HCT116 (cell line): Measurements from ENCODE around the gene MPC1. TPM values are rescaled to one million over a fixed set of nuclear protein-coding genes. Genes with fewer than 3 reads are reported as not detected.

ENCODE experiments used
- ATAC-seq: fragments of 200-7000 bp; cut with Tn5 transposase; 2 replicates; pipeline ENCODE4 v1.9.1; 2020; ENCODE audit warnings: mild to moderate bottlenecking, moderate library complexity
- BruUV-seq: library from RNA; stranded (reverse); fragments of 400-500 nt; replicated peaks from 2 replicates; lab custom pipeline; 2021; lab: Mats Ljungman, UMichigan
- CTCF ChIA-PET: fragments of 300-600 bp; sonication (Branson Sonifier 250); formaldehyde crosslinking; loops from one replicate; lab custom pipeline; 2021; ENCODE audit warnings: antibody characterized with exemption; lab: Charles Lee
- POLR2A ChIA-PET: fragments of 300-600, 350-600 bp; sonication (Branson Sonifier 250); formaldehyde crosslinking; loops from one replicate; lab custom pipeline; 2021; ENCODE audit warnings: antibody characterized with exemption; lab: Charles Lee
- RAD21 ChIA-PET, 2 experiments: fragments of 300-600 bp; sonication (Branson Sonifier 250); formaldehyde crosslinking; loops; one replicate each; lab custom pipeline; 2023; ENCODE audit warnings: low total read pairs in 2 of 2; ENCODE audit not compliant: uncharacterized antibody in 2 of 2, unreplicated experiment in 2 of 2, low non-redundant PET in 1 of 2; lab: Charles Lee
- DNase-seq: peaks from one replicate; pipeline ENCODE4 v3.0.0-alpha.2; 2010; ENCODE audit warnings: low read depth, low spot score
- H2AFZ ChIP-seq: fragments of 200-600 bp; shearing (Covaris generic), sonication (generic); 2 replicates; pipeline ENCODE4 v1.6.1; 2017; ENCODE audit warnings: low read depth, mixed run types, mixed read lengths, antibody characterized with exemption, low read length; ENCODE audit not compliant: poor library complexity, severe bottlenecking
- H3K27ac ChIP-seq: 2 replicates; pipeline ENCODE4 v1.5.1; 2012; ENCODE audit warnings: low read depth, low read length
- H3K27me3 ChIP-seq: fragments of 200-600 bp; sonication (generic); 2 replicates; pipeline ENCODE4 v1.6.1; 2016; ENCODE audit warnings: mixed run types, low read length, mixed read lengths; ENCODE audit not compliant: insufficient read depth
- H3K36me3 ChIP-seq, 2 experiments: fragments of 200-500 bp in 1 of 2; fragments of 200-600 bp in 1 of 2; sonication (Bioruptor generic) in 1 of 2; sonication (generic) in 1 of 2; 2 replicates each; pipeline versions ENCODE4 v1.5.1 to v1.6.1; 2014 to 2016; ENCODE audit warnings: low read length in 2 of 2, inconsistent platforms in 1 of 2, mixed read lengths in 1 of 2, mixed run types in 1 of 2; ENCODE audit not compliant: insufficient read depth in 2 of 2, control insufficient read depth in 1 of 2
- H3K4me1 ChIP-seq, 2 experiments: fragments of 200-600 bp in 1 of 2; sonication (generic) in 1 of 2; 2 replicates each; pipeline versions ENCODE4 v1.5.1 to v1.6.1; 2012 to 2017; ENCODE audit warnings: low read length in 2 of 2, inconsistent platforms in 1 of 2, mild to moderate bottlenecking in 1 of 2, mixed read lengths in 1 of 2, mixed run types in 1 of 2, moderate library complexity in 1 of 2; ENCODE audit not compliant: insufficient read depth in 2 of 2, control insufficient read depth in 1 of 2
- H3K4me2 ChIP-seq: fragments of 200-600 bp; sonication (generic); 2 replicates; pipeline ENCODE4 v1.6.1; 2017; ENCODE audit warnings: mixed run types, low read length, mixed read lengths
- H3K4me3 ChIP-seq, 2 experiments: fragments of 200-600 bp in 1 of 2; sonication (generic) in 1 of 2; replicated peaks in 1 of 2; 2 replicates each; pipeline ENCODE4 v1.5.1; 2011 to 2016; ENCODE audit warnings: low read length in 2 of 2, control low read depth in 1 of 2, low read depth in 1 of 2, mild to moderate bottlenecking in 1 of 2, mixed read lengths in 1 of 2, mixed run types in 1 of 2
- H3K79me2 ChIP-seq: fragments of 200-600 bp; sonication (generic); 2 replicates; pipeline ENCODE4 v1.6.1; 2017; ENCODE audit warnings: mild to moderate bottlenecking, mixed run types, low read length, moderate library complexity, mixed read lengths; ENCODE audit not compliant: insufficient read depth
- H3K9ac ChIP-seq: fragments of 200-600 bp; sonication (generic); 2 replicates; pipeline ENCODE4 v1.6.1; 2016; ENCODE audit warnings: low read length, mixed read lengths
- H3K9me2 ChIP-seq: fragments of 200-600 bp; sonication (generic), shearing (Covaris generic); 2 replicates; pipeline ENCODE4 v1.6.1; 2017; ENCODE audit warnings: mixed run types, mild to moderate bottlenecking, moderate library complexity; ENCODE audit not compliant: insufficient read depth
- H3K9me3 ChIP-seq, 2 experiments: fragments of 200-500 bp in 1 of 2; fragments of 200-600 bp in 1 of 2; sonication (Bioruptor generic) in 1 of 2; sonication (generic) in 1 of 2; 2 replicates each; pipeline ENCODE4 v1.6.1; 2014 to 2017; ENCODE audit warnings: low read length in 2 of 2, mixed read lengths in 2 of 2, inconsistent platforms in 1 of 2, low read depth in 1 of 2, mild to moderate bottlenecking in 1 of 2, mixed run types in 1 of 2, moderate library complexity in 1 of 2; ENCODE audit not compliant: control insufficient read depth in 1 of 2, insufficient read depth in 1 of 2
- H4K20me1 ChIP-seq: fragments of 200-600 bp; sonication (generic), shearing (Covaris generic); 2 replicates; pipeline ENCODE4 v1.6.1; 2017; ENCODE audit warnings: mixed run types, mild to moderate bottlenecking, moderate library complexity; ENCODE audit not compliant: insufficient read depth
- CBX3 ChIP-seq: IDR thresholded peaks from 2 replicates; pipeline ENCODE4 v1.6.1; 2012; ENCODE audit warnings: low read depth
- CEBPB ChIP-seq: IDR thresholded peaks from 2 replicates; pipeline ENCODE4 v1.6.1; 2012; ENCODE audit warnings: low read depth
- ELF1 ChIP-seq: IDR thresholded peaks from 2 replicates; pipeline ENCODE4 v1.6.1; 2012; ENCODE audit warnings: low read depth, borderline replicate concordance
- EZH2 ChIP-seq: fragments of 200-600 bp; sonication (generic); IDR thresholded peaks from 2 replicates; pipeline ENCODE4 v1.6.1; 2017; ENCODE audit warnings: antibody characterized with exemption, mixed run types
- EZH2phosphoT487 ChIP-seq: fragments of 200-600 bp; IDR thresholded peaks from 2 replicates; pipeline ENCODE4 v1.6.1; 2018; ENCODE audit warnings: antibody characterized with exemption, borderline replicate concordance
- FOSL1 ChIP-seq: IDR thresholded peaks from 2 replicates; pipeline ENCODE4 v1.6.1; 2012; ENCODE audit warnings: low read depth
- JUND ChIP-seq: IDR thresholded peaks from 2 replicates; pipeline ENCODE4 v1.6.1; 2012
- POLR2AphosphoS5 ChIP-seq: IDR thresholded peaks from 2 replicates; pipeline ENCODE4 v1.6.1; 2011; ENCODE audit warnings: mild to moderate bottlenecking, low read depth, low read length, moderate library complexity
- REST ChIP-seq: IDR thresholded peaks from 2 replicates; pipeline ENCODE4 v1.6.1; 2012; ENCODE audit warnings: low read depth
- SIN3A ChIP-seq: IDR thresholded peaks from 2 replicates; pipeline ENCODE4 v1.6.1; 2012; ENCODE audit warnings: low read depth
- SP1 ChIP-seq: IDR thresholded peaks from 2 replicates; pipeline ENCODE4 v1.6.1; 2012; ENCODE audit warnings: low read depth
- SRF ChIP-seq: IDR thresholded peaks from 2 replicates; pipeline ENCODE4 v1.6.1; 2012; ENCODE audit warnings: low read depth
- TCF7L2 ChIP-seq: IDR thresholded peaks from 2 replicates; pipeline ENCODE4 v1.7.0; 2011; ENCODE audit warnings: borderline replicate concordance, inconsistent platforms; ENCODE audit not compliant: insufficient read depth, insufficient read length; ENCODE audit errors: extremely low read depth
- ZBTB33 ChIP-seq: IDR thresholded peaks from 2 replicates; pipeline ENCODE4 v1.6.1; 2011; ENCODE audit warnings: mild to moderate bottlenecking, low read length, moderate library complexity; ENCODE audit not compliant: insufficient replicate concordance; ENCODE audit errors: extremely low read depth
- ZNF274 ChIP-seq: fragments of 200-500 bp; sonication (Bioruptor generic); IDR thresholded peaks from 2 replicates; pipeline ENCODE4 v1.6.1; 2014; ENCODE audit warnings: mild to moderate bottlenecking, low read depth, low read length, inconsistent platforms
- intact Hi-C: fragments of 100-400 bp; cut with micrococcal nuclease; formaldehyde crosslinking; loops from 2 replicates; pipeline ENCODE4 v1.10.0; 2022
- total RNA-seq: library from RNA; stranded (reverse); gene quantifications from one replicate; pipeline ENCODE4 v1.2.1, GENCODE V29; 2021; ENCODE audit not compliant: unreplicated experiment

The MPC1 gene
- total RNA-seq, 1 experiment from 2014 or later = 15.9 TPM

- TF ChIP-seq ZBTB33 (no peak), CEBPB (no peak), FOSL1 (no peak), JUND (no peak), POLR2AphosphoS5 (no peak), ELF1 (no peak), SIN3A (no peak)
Observed at GRCh38 chr6:166355552-166355951, 27.2 kb downstream of the MPC1 start (continued).

GRCh38 chr6:166354965-166355364 lies 27.8 kb downstream of the MPC1 start:
- Histone ChIP-seq H2AFZ (no peak overlapping the region), H4K20me1 (no peaks in the 10 kb centered on the region), H3K4me1 (no peaks in the 10 kb centered on the region), H3K27ac (no peak overlapping the region), H3K36me3 (no peaks in the 10 kb centered on the region), H3K4me3 (no peak overlapping the region), H3K9ac (no peak overlapping the region), H3K9me2 (no peaks in the 10 kb centered on the region), H3K9me3 (no peaks in the 10 kb centered on the region), H3K27me3 (peaks cover 9% of the 10 kb centered on the region), H3K4me2 (no peak overlapping the region), H3K79me2 (no peaks in the 10 kb centered on the region)
- CTCF ChIA-PET = interaction anchor here (0.8 kb wide), 1 partner anchor 27 kb away, joined by 3 read pairs; no protein-coding TSS in a partner anchor
- intact Hi-C loops = no loop called here
- TF ChIP-seq ZBTB33 = no peak
- TF ChIP-seq SRF = no peak
- TF ChIP-seq CBX3 = no peak
- no peak for TF ChIP-seq POLR2AphosphoS5
- TF ChIP-seq REST = no peak
- no peak for TF ChIP-seq SP1
- no peak for TF ChIP-seq ZNF274
- TF ChIP-seq ELF1 = no peak
- no peak for TF ChIP-seq TCF7L2
- TF ChIP-seq EZH2phosphoT487 = no peak
- TF ChIP-seq SIN3A = no peak
- TF ChIP-seq EZH2 = no peak
- TF ChIP-seq JUND = no peak
- no peak for ATAC-seq
- no TSS peak for BruUV-seq
- no peak for DNase-seq
- POLR2A ChIA-PET = no interaction called here
- RAD21 ChIA-PET = no interaction called here
